Measurements from ENCODE around the gene ZNF615.
"Not testable (repeated sequence)": the region's sequence is repeated elsewhere in the genome, so short reads cannot be mapped to it uniquely, and the experiment has no call there.

Gene ZNF615

GRCh38 chr19:51977346-51977745, 30.7 kb downstream of the ZNF615 start:
- Histone ChIP-seq H3K4me1 (ENCODE audit: control insufficient read depth, insufficient read depth, low read length) (no peaks in the 10 kb centered on the region), H3K9ac (ENCODE audit: low read depth, low read length) (no peak overlapping the region), H3K27me3 (ENCODE audit: control insufficient read depth, insufficient read depth, low read length) (no peaks in the 10 kb centered on the region), H3K4me3 (ENCODE audit: low read depth, low read length) (no peak overlapping the region), H3K36me3 (ENCODE audit: control insufficient read depth, insufficient read depth, low read length) (no peaks in the 10 kb centered on the region), H3K9me3 (ENCODE audit: control insufficient read depth, insufficient read depth, low read length) (no peaks in the 10 kb centered on the region)

GRCh38 chr19:51976852-51977251, 31.2 kb downstream of the ZNF615 start:
- H3K36me3 ChIP-seq (ENCODE audit: control insufficient read depth, insufficient read depth, low read length): peaks cover under 1% of the 10 kb centered on the region
- no peak overlapping the region for H3K9ac ChIP-seq (ENCODE audit: low read depth, low read length)
- no peak overlapping the region for H3K4me3 ChIP-seq (ENCODE audit: low read depth, low read length)
- H3K9me3 ChIP-seq (ENCODE audit: control insufficient read depth, insufficient read depth, low read length): peaks cover 1% of the 10 kb centered on the region
- no peaks in the 10 kb centered on the region for H3K27me3 ChIP-seq (ENCODE audit: control insufficient read depth, insufficient read depth, low read length)
- H3K4me1 ChIP-seq (ENCODE audit: control insufficient read depth, insufficient read depth, low read length): no peaks in the 10 kb centered on the region

GRCh38 chr19:51975787-51976186, 32.2 kb downstream of the ZNF615 start:
- H3K9me3 ChIP-seq (ENCODE audit: control insufficient read depth, insufficient read depth, low read length): peaks cover 11% of the 10 kb centered on the region
- H3K36me3 ChIP-seq (ENCODE audit: control insufficient read depth, insufficient read depth, low read length); H3K4me1 ChIP-seq (ENCODE audit: control insufficient read depth, insufficient read depth, low read length): not testable (repeated sequence)

DNA sequence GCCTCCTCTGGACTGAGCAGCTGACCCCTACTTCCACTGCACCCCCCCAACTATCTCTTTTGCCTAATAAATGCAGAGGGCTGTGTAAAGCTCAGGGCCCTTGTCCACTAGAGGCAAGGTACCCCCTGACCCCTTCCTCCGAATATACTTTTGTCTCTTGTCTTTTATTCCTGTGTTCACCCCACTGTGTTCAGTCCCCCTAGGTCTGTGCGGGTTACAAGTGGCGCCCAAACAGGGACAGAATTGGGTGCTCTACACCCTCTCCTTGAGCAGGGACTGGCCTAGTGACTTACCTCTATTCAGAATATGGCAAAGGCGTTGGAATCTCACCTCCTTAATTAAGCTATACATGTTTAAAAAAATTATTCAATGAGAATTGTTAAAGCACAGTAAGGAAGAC, 36.4 kb downstream of the ZNF615 start:
- Histone ChIP-seq H3K9me3 (ENCODE audit: control insufficient read depth, insufficient read depth, low read length) (peaks cover 20% of the 10 kb centered on the region), H3K4me1 (ENCODE audit: control insufficient read depth, insufficient read depth, low read length) (no peaks in the 10 kb centered on the region), H3K4me3 (ENCODE audit: low read depth, low read length) (no peak overlapping the region), H3K27me3 (ENCODE audit: control insufficient read depth, insufficient read depth, low read length) (no peaks in the 10 kb centered on the region), H3K9ac (ENCODE audit: low read depth, low read length) (no peak overlapping the region), H3K36me3 (ENCODE audit: control insufficient read depth, insufficient read depth, low read length) (peaks cover 11% of the 10 kb centered on the region)

More at GRCh38 chr19:51975787-51976186, 32.2 kb downstream of the ZNF615 start:
- H3K27me3 ChIP-seq (ENCODE audit: control insufficient read depth, insufficient read depth, low read length); H3K4me3 ChIP-seq (ENCODE audit: low read depth, low read length); H3K9ac ChIP-seq (ENCODE audit: low read depth, low read length): not testable (repeated sequence)

- H3K36me3 ChIP-seq (ENCODE audit: control insufficient read depth, insufficient read depth, low read length): peaks cover 14% of the 10 kb centered on the region
Measured at GRCh38 chr19:51970718-51971117, 37.3 kb downstream of the ZNF615 start.

GRCh38 chr19:51965583-51965982, 42.4 kb downstream of the ZNF615 start:
- Histone ChIP-seq H3K9ac (ENCODE audit: low read depth, low read length) (no peak overlapping the region), H3K4me3 (ENCODE audit: low read depth, low read length) (no peak overlapping the region), H3K36me3 (ENCODE audit: control insufficient read depth, insufficient read depth, low read length) (peaks cover 17% of the 10 kb centered on the region), H3K9me3 (ENCODE audit: control insufficient read depth, insufficient read depth, low read length) (peaks cover 7% of the 10 kb centered on the region), H3K27me3 (ENCODE audit: control insufficient read depth, insufficient read depth, low read length) (no peaks in the 10 kb centered on the region), H3K4me1 (ENCODE audit: control insufficient read depth, insufficient read depth, low read length) (no peaks in the 10 kb centered on the region)

More at GRCh38 chr19:51970718-51971117, 37.3 kb downstream of the ZNF615 start:
- Histone ChIP-seq H3K9me3 (ENCODE audit: control insufficient read depth, insufficient read depth, low read length) (peaks cover 20% of the 10 kb centered on the region), H3K4me1 (ENCODE audit: control insufficient read depth, insufficient read depth, low read length) (no peaks in the 10 kb centered on the region), H3K27me3 (ENCODE audit: control insufficient read depth, insufficient read depth, low read length) (no peaks in the 10 kb centered on the region), H3K9ac (ENCODE audit: low read depth, low read length) (no peak overlapping the region), H3K4me3 (ENCODE audit: low read depth, low read length) (no peak overlapping the region)

- H3K4me3 ChIP-seq (ENCODE audit: low read depth, low read length); H3K9ac ChIP-seq (ENCODE audit: low read depth, low read length); H3K27me3 ChIP-seq (ENCODE audit: control insufficient read depth, insufficient read depth, low read length); H3K4me1 ChIP-seq (ENCODE audit: control insufficient read depth, insufficient read depth, low read length); H3K9me3 ChIP-seq (ENCODE audit: control insufficient read depth, insufficient read depth, low read length): not testable (repeated sequence)
- H3K36me3 ChIP-seq (ENCODE audit: control insufficient read depth, insufficient read depth, low read length): peaks cover 12% of the 10 kb centered on the region
Measured at GRCh38 chr19:51960621-51961233, 47.3 kb downstream of the ZNF615 start.

DNA sequence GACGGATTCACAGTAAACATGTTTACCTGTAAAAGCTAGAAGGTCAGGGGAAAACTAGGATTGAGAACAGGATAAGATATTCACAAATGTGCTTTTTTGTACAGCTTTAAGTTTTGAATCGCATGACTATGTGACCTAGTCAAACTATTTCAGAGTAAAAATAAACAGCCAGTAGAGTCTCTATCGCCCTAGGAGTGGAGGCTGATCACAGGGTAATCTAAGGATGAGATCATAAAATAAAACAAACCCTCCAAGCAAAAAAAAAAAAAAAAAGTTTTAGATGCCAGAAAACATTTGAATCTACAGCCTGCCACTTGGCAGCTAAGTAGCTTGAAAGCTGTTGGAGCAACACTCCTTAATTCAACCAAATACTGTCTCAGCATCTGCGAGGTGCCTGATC, 48.2 kb downstream of the ZNF615 start:
- Histone ChIP-seq H3K27me3 (ENCODE audit: control insufficient read depth, insufficient read depth, low read length) (no peaks in the 10 kb centered on the region), H3K4me1 (ENCODE audit: control insufficient read depth, insufficient read depth, low read length) (no peaks in the 10 kb centered on the region), H3K36me3 (ENCODE audit: control insufficient read depth, insufficient read depth, low read length) (peaks cover 3% of the 10 kb centered on the region), H3K9me3 (ENCODE audit: control insufficient read depth, insufficient read depth, low read length) (peaks cover 4% of the 10 kb centered on the region), H3K4me3 (ENCODE audit: low read depth, low read length) (no peak overlapping the region), H3K9ac (ENCODE audit: low read depth, low read length) (no peak overlapping the region)

DNA sequence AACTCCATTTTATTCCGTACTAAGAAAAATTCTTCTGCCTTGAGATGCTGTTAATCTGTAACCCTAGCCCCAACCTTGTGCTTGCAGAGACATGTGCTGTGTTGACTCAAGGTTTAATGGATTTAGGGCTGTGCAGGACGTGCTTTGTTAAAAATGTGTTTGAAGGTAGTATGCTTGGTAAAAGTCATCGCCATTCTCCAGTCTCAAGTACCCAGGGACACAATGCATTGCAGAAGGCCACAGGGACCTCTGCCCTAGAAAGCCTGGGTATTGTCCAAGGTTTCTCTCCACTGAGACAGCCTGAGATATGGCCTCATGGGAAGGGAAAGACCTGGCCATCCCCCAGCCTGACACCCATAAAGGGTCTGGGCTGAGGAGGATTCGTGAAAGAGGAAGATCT, 50.2 kb downstream of the ZNF615 start:
- not testable (repeated sequence) for H3K4me3 ChIP-seq (ENCODE audit: low read depth, low read length); H3K9ac ChIP-seq (ENCODE audit: low read depth, low read length); H3K9me3 ChIP-seq (ENCODE audit: control insufficient read depth, insufficient read depth, low read length); H3K4me1 ChIP-seq (ENCODE audit: control insufficient read depth, insufficient read depth, low read length); H3K27me3 ChIP-seq (ENCODE audit: control insufficient read depth, insufficient read depth, low read length); H3K36me3 ChIP-seq (ENCODE audit: control insufficient read depth, insufficient read depth, low read length)

- Histone ChIP-seq H3K36me3 (ENCODE audit: control insufficient read depth, insufficient read depth, low read length) (peaks cover 17% of the 10 kb centered on the region), H3K4me1 (ENCODE audit: control insufficient read depth, insufficient read depth, low read length) (no peaks in the 10 kb centered on the region), H3K9me3 (ENCODE audit: control insufficient read depth, insufficient read depth, low read length) (peaks cover 36% of the 10 kb centered on the region)
Measured at GRCh38 chr19:51948975-51949374, 59.0 kb downstream of the ZNF615 start.

GRCh38 chr19:51946602-51947001, 61.4 kb downstream of the ZNF615 start:
- Histone ChIP-seq H3K9ac (ENCODE audit: low read depth, low read length) (no peak overlapping the region), H3K4me1 (ENCODE audit: control insufficient read depth, insufficient read depth, low read length) (no peaks in the 10 kb centered on the region), H3K4me3 (ENCODE audit: low read depth, low read length) (no peak overlapping the region), H3K27me3 (ENCODE audit: control insufficient read depth, insufficient read depth, low read length) (no peaks in the 10 kb centered on the region), H3K9me3 (ENCODE audit: control insufficient read depth, insufficient read depth, low read length) (peaks cover 51% of the 10 kb centered on the region), H3K36me3 (ENCODE audit: control insufficient read depth, insufficient read depth, low read length) (peaks cover 40% of the 10 kb centered on the region)

More at GRCh38 chr19:51948975-51949374, 59.0 kb downstream of the ZNF615 start:
- Histone ChIP-seq H3K9ac (ENCODE audit: low read depth, low read length) (no peak overlapping the region), H3K27me3 (ENCODE audit: control insufficient read depth, insufficient read depth, low read length) (no peaks in the 10 kb centered on the region), H3K4me3 (ENCODE audit: low read depth, low read length) (no peak overlapping the region)

DNA sequence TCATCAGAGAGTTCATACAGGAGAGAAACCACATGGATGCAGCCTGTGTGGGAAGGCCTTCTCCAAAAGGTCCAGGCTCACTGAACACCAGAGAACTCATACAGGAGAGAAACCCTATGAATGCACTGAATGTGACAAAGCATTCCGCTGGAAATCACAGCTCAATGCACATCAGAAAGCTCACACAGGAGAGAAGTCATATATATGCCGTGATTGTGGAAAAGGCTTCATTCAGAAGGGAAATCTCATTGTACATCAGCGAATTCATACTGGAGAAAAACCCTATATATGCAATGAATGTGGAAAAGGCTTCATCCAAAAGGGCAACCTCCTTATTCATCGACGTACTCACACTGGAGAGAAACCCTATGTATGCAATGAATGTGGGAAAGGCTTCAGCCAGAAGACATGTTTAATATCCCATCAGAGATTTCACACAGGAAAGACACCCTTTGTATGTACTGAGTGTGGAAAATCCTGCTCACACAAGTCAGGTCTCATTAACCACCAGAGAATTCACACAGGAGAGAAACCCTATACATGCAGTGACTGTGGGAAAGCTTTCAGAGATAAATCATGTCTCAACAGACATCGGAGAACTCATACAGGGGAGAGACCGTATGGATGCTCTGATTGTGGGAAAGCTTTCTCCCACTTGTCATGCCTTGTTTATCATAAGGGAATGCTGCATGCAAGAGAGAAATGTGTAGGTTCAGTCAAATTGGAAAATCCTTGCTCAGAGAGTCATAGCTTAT, 63.0 kb downstream of the ZNF615 start:
- peaks cover 56% of the 10 kb centered on the region for H3K36me3 ChIP-seq (ENCODE audit: control insufficient read depth, insufficient read depth, low read length)
- H3K9ac ChIP-seq (ENCODE audit: low read depth, low read length): no peak overlapping the region
- no peaks in the 10 kb centered on the region for H3K27me3 ChIP-seq (ENCODE audit: control insufficient read depth, insufficient read depth, low read length)
- peaks cover 59% of the 10 kb centered on the region for H3K9me3 ChIP-seq (ENCODE audit: control insufficient read depth, insufficient read depth, low read length)
- peak overlapping the region; percentile 14 for H3K4me3 ChIP-seq (ENCODE audit: low read depth, low read length)
- H3K4me1 ChIP-seq (ENCODE audit: control insufficient read depth, insufficient read depth, low read length): no peaks in the 10 kb centered on the region

All from iPS-15b (cell line).